CD14-positive monocyte (primary cell): ENCODE data around the gene ARHGAP10. TPM values are rescaled to one million over a fixed set of nuclear protein-coding genes. Genes with fewer than 3 reads are reported as not detected.

Source experiments
- DNase-seq, 3 donors: peaks; one replicate each; pipeline ENCODE4 v3.0.0-alpha.2; 2011 to 2022
- H2AFZ ChIP-seq: 2 replicates; pipeline ENCODE4 v1.6.0; 2012; ENCODE audit warnings: mild to moderate bottlenecking, low read depth, low read length, inconsistent platforms; ENCODE audit not compliant: insufficient read depth, poor library complexity, severe bottlenecking
- H3K27ac ChIP-seq, 2 donors: 1 replicate in 1 of 2; 2 replicates in 1 of 2; pipeline ENCODE4 v1.5.1; 2012 to 2013; ENCODE audit warnings: low read length in 2 of 2, control low read depth in 1 of 2, inconsistent platforms in 1 of 2, low read depth in 1 of 2, mild to moderate bottlenecking in 1 of 2
- H3K27me3 ChIP-seq, 2 donors: one replicate each; pipeline versions ENCODE4 v1.6.0 to v1.6.1; 2011 to 2013; ENCODE audit warnings: low read length in 2 of 2; ENCODE audit not compliant: control insufficient read depth in 2 of 2, insufficient read depth in 2 of 2
- H3K36me3 ChIP-seq, 2 donors: replicated peaks in 1 of 2; 1 replicate in 1 of 2; 2 replicates in 1 of 2; pipeline versions ENCODE4 v1.5.1 to v1.6.1; 2012 to 2013; ENCODE audit warnings: low read length in 2 of 2, control low read depth in 1 of 2, inconsistent platforms in 1 of 2, mild to moderate bottlenecking in 1 of 2; ENCODE audit not compliant: insufficient read depth in 2 of 2, control insufficient read depth in 1 of 2
- H3K4me1 ChIP-seq, 2 donors: 1 replicate in 1 of 2; 2 replicates in 1 of 2; pipeline versions ENCODE4 v1.5.1 to v1.6.1; 2012 to 2013; ENCODE audit warnings: low read length in 2 of 2, control low read depth in 1 of 2, inconsistent platforms in 1 of 2, mild to moderate bottlenecking in 1 of 2, moderate library complexity in 1 of 2; ENCODE audit not compliant: insufficient read depth in 2 of 2, control insufficient read depth in 1 of 2
- H3K4me2 ChIP-seq: replicated peaks from 2 replicates; pipeline ENCODE3; 2012; ENCODE audit warnings: low read length, moderate library complexity, mild to moderate bottlenecking; ENCODE audit not compliant: poor library complexity, severe bottlenecking; ENCODE audit errors: extremely low read depth
- H3K4me3 ChIP-seq, 3 experiments: fragments of 200-600 bp in 1 of 3; sonication (generic) in 1 of 3; replicated peaks in 1 of 3; 1 replicate in 2 of 3; 2 replicates in 1 of 3; pipeline ENCODE4 v1.5.1; 2011 to 2013; ENCODE audit warnings: low read length in 3 of 3, mild to moderate bottlenecking in 3 of 3, control low read depth in 2 of 3, low read depth in 2 of 3, inconsistent platforms in 1 of 3, moderate library complexity in 1 of 3
- H3K79me2 ChIP-seq: 2 replicates; pipeline ENCODE4 v1.6.0; 2012; ENCODE audit warnings: mild to moderate bottlenecking, control low read depth, inconsistent platforms, low read length, moderate library complexity; ENCODE audit not compliant: insufficient read depth
- H3K9ac ChIP-seq: 2 replicates; pipeline ENCODE4 v1.6.0; 2017; ENCODE audit warnings: low read length, mild to moderate bottlenecking; ENCODE audit not compliant: insufficient read depth, poor library complexity, severe bottlenecking
- H3K9me3 ChIP-seq, 2 donors: replicated peaks in 1 of 2; 1 replicate in 1 of 2; 2 replicates in 1 of 2; pipeline versions ENCODE4 v1.5.1 to v1.6.1; 2012 to 2013; ENCODE audit warnings: low read length in 2 of 2, control low read depth in 1 of 2; ENCODE audit not compliant: control insufficient read depth in 1 of 2, insufficient read depth in 1 of 2
- H4K20me1 ChIP-seq: 2 replicates; pipeline ENCODE4 v1.6.0; 2012; ENCODE audit warnings: mild to moderate bottlenecking, low read length, control low read depth, moderate library complexity; ENCODE audit not compliant: insufficient read depth
- H3K27ac Mint-ChIP-seq, 7 donors: one replicate each; pipeline ENCODE4 v1.8.0; 2020; ENCODE audit warnings: mild to moderate bottlenecking in 7 of 7, mixed read lengths in 7 of 7, moderate library complexity in 6 of 7, inconsistent platforms in 2 of 7
- H3K27me3 Mint-ChIP-seq, 3 donors: one replicate each; pipeline ENCODE4 v1.8.0; 2021 to 2022; ENCODE audit warnings: low read depth in 3 of 3, mild to moderate bottlenecking in 3 of 3, mixed read lengths in 3 of 3, moderate library complexity in 3 of 3, inconsistent platforms in 1 of 3
- H3K36me3 Mint-ChIP-seq, 2 donors: one replicate each; pipeline ENCODE4 v1.8.0; 2020; ENCODE audit warnings: mixed read lengths in 2 of 2, inconsistent platforms in 1 of 2, mild to moderate bottlenecking in 1 of 2
- H3K4me1 Mint-ChIP-seq: one replicate; pipeline ENCODE4 v1.8.0; 2020; ENCODE audit warnings: mild to moderate bottlenecking, mixed read lengths
- H3K4me3 Mint-ChIP-seq, 2 donors: one replicate each; pipeline ENCODE4 v1.8.0; 2020; ENCODE audit warnings: mild to moderate bottlenecking in 2 of 2, mixed read lengths in 2 of 2, moderate library complexity in 1 of 2
- H3K9me3 Mint-ChIP-seq, 7 donors: one replicate each; pipeline ENCODE4 v1.8.0; 2020 to 2022; ENCODE audit warnings: mixed read lengths in 7 of 7, mild to moderate bottlenecking in 6 of 7, moderate library complexity in 6 of 7, inconsistent platforms in 2 of 7
- WGBS: methylation state at CpG from one replicate; pipeline ENCODE4 v1.1.5; 2013; ENCODE audit warnings: missing lambda C conversion rate; ENCODE audit not compliant: insufficient coverage; 5-methylcytosine and 5-hydroxymethylcytosine counted together
- intact Hi-C, 2 donors: fragments of 100-400 bp; cut with micrococcal nuclease; formaldehyde crosslinking; loops; one replicate each; pipeline versions ENCODE4 v1.15.0 to v1.15.1; 2023
- polyA plus RNA-seq, 3 donors: library from polyadenylated mRNA; depleted of rRNA in 1 of 3; unstranded in 2 of 3; stranded (reverse) in 1 of 3; fragments of 300-500 nt in 2 of 3; fragments of >200 nt in 1 of 3; fragmentation: Illumina TruSeq in 2 of 3; gene quantifications; 1 replicate in 2 of 3; 2 replicates in 1 of 3; pipeline ENCODE4 v1.2.3, GENCODE V29; 2012 to 2021
- TF ChIP-seq, protein P1 (sequence below): fragments of 200-600 bp; IDR thresholded peaks from one replicate; pipeline ENCODE4 v1.8.0; 2022; ENCODE audit warnings: antibody characterized with exemption, mild to moderate bottlenecking

The ARHGAP10 gene
- polyA plus RNA-seq, 3 donors: 1.7 to 4.3 (median 3.0) TPM

DNA sequence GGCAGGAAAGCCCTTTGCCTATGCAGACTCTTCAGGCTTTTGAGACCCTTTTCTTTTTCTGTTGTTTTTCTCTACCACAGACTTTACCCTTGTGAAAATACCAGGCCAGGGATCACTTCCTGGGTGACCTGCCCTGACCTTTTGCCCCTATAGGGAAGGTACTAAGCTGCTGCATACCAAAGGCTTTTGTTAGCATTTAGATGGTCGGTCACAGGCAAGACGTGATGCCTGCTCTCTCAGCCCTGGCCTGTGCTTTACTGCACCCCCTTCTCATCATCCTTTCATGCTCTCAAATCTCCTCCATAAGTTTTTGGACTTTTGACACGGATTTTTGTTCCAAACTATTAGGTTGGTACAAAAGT, 98.2 kb downstream of the ARHGAP10 start:
- H3K4me3 ChIP-seq: no peak overlapping the region
- WGBS: 80% methylated on average over 1 of the region's 3 CpGs

DNA sequence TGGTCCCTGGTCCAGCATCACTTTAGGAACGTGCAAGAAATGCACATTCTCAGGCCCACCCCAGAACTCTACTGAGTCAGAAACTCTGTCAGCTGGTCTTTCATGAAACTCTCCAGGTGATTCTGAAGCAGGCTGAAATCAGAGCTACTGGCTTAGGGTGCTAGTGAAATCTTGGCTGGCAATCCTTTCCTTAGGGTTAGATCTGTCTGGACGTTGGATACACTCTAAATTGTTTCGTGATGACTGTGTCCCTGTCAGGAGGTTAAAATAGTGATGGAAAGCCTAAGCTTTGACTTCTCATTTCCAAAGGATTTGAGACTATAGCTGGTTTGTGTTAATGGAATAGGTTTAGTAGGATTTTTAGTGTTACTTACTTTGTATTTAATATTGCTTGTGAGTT, 99.1 kb downstream of the ARHGAP10 start:
- Histone ChIP-seq H3K4me3 (no peak overlapping the region), H3K9ac (no peak overlapping the region), H3K9me3 (no peaks in the 10 kb centered on the region), H3K27me3 (no peaks in the 10 kb centered on the region), H2AFZ (no peak overlapping the region), H3K79me2 (no peaks in the 10 kb centered on the region), H3K27ac (peak overlapping the region in 1 of 2 donors; percentile 99), H3K4me1 (peaks cover 57 to 64% of the 10 kb centered on the region in 2 donors), H3K36me3 (no peaks in the 10 kb centered on the region), H3K4me2 (no peak overlapping the region), H4K20me1 (no peaks in the 10 kb centered on the region)
- intact Hi-C loops: loop anchor here in 1 of 2 donors (5.0 to 10.0 kb wide), 3 partner anchors 36 to 614 kb away; partner anchors contain the start of gene NR3C2
- H3K4me1 Mint-ChIP-seq: peaks cover 63% of the 10 kb centered on the region
- TF ChIP-seq, protein P1, sequence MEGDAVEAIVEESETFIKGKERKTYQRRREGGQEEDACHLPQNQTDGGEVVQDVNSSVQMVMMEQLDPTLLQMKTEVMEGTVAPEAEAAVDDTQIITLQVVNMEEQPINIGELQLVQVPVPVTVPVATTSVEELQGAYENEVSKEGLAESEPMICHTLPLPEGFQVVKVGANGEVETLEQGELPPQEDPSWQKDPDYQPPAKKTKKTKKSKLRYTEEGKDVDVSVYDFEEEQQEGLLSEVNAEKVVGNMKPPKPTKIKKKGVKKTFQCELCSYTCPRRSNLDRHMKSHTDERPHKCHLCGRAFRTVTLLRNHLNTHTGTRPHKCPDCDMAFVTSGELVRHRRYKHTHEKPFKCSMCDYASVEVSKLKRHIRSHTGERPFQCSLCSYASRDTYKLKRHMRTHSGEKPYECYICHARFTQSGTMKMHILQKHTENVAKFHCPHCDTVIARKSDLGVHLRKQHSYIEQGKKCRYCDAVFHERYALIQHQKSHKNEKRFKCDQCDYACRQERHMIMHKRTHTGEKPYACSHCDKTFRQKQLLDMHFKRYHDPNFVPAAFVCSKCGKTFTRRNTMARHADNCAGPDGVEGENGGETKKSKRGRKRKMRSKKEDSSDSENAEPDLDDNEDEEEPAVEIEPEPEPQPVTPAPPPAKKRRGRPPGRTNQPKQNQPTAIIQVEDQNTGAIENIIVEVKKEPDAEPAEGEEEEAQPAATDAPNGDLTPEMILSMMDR: no peak
- no peak for DNase-seq
- H3K4me3 Mint-ChIP-seq: no peak overlapping the region
- peaks cover 0 to 3% (median 0%) of the 10 kb centered on the region in 7 donors for H3K9me3 Mint-ChIP-seq
- WGBS: 100% methylated on average over 2 of the region's 3 CpGs
- no peaks in the 10 kb centered on the region for H3K36me3 Mint-ChIP-seq
- peak overlapping the region; percentile 97 to 99 (median 98) for H3K27ac Mint-ChIP-seq
- H3K27me3 Mint-ChIP-seq: no peaks in the 10 kb centered on the region

More for the DNA sequence above, 98.2 kb downstream of the ARHGAP10 start:
- Histone ChIP-seq H3K9me3 (no peaks in the 10 kb centered on the region), H3K9ac (no peak overlapping the region), H3K4me2 (no peak overlapping the region), H3K27ac (peak overlapping the region in 1 of 2 donors; percentile 99), H3K36me3 (no peaks in the 10 kb centered on the region), H3K27me3 (no peaks in the 10 kb centered on the region), H3K4me1 (peaks cover 62 to 70% of the 10 kb centered on the region in 2 donors), H3K79me2 (no peaks in the 10 kb centered on the region), H4K20me1 (no peaks in the 10 kb centered on the region), H2AFZ (no peak overlapping the region)
- no peak for DNase-seq
- Mint-ChIP-seq H3K27ac (peak overlapping the region; percentile 38 to 98 (median 77)), H3K4me1 (peaks cover 69% of the 10 kb centered on the region), H3K36me3 (peaks cover 0 to under 1% of the 10 kb centered on the region in 2 donors), H3K9me3 (peaks cover 0 to 3% (median 0%) of the 10 kb centered on the region in 7 donors), H3K27me3 (no peaks in the 10 kb centered on the region), H3K4me3 (no peak overlapping the region)
- TF ChIP-seq, protein P1: no peak
- intact Hi-C loops: loop anchor here in 1 of 2 donors (5.0 to 10.0 kb wide), 3 partner anchors 37 to 615 kb away; partner anchors contain the start of gene NR3C2
